Measurements from ENCODE around the gene EIF4EBP2. TPM values are rescaled to one million over a fixed set of nuclear protein-coding genes. Genes with fewer than 3 reads are reported as not detected.

EIF4EBP2 gene
- polyA plus RNA-seq, 1 of the 3 experiments (the other 2 are of a cell fraction) = 9.9 TPM

GRCh38 chr10:70440296-70441160 is 36.6 kb downstream of the EIF4EBP2 start:
- H3K27ac ChIP-seq (ENCODE audit: low read depth in 2 of 2, low read length in 1 of 2) = no peak overlapping the region
- H3K9me2 ChIP-seq = no peaks in the 10 kb centered on the region
- no peak overlapping the region for H3K9ac ChIP-seq
- H3K9me3 ChIP-seq = no peaks in the 10 kb centered on the region
- H3K27me3 ChIP-seq (ENCODE audit: insufficient read depth) = peaks cover 33% of the 10 kb centered on the region
- TF ChIP-seq JUND (IDR thresholded peaks at IDR 0.05) = no peak
- no peak for TF ChIP-seq SMC3 (IDR thresholded peaks at IDR 0.05; ENCODE audit: low read depth, low read length)
- TF ChIP-seq, protein P1, sequence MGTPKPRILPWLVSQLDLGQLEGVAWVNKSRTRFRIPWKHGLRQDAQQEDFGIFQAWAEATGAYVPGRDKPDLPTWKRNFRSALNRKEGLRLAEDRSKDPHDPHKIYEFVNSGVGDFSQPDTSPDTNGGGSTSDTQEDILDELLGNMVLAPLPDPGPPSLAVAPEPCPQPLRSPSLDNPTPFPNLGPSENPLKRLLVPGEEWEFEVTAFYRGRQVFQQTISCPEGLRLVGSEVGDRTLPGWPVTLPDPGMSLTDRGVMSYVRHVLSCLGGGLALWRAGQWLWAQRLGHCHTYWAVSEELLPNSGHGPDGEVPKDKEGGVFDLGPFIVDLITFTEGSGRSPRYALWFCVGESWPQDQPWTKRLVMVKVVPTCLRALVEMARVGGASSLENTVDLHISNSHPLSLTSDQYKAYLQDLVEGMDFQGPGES (IDR thresholded peaks at IDR 0.05; ENCODE audit: low read depth, low read length) = no peak
- TF ChIP-seq MAX (IDR thresholded peaks at IDR 0.05; ENCODE audit: low read depth) = no peak
- no peak for TF ChIP-seq CTCF (IDR thresholded peaks at IDR 0.05)
- no peak for TF ChIP-seq NRF1 (IDR thresholded peaks at IDR 0.05; ENCODE audit: low read depth, low read length)
- TF ChIP-seq CHD2 (IDR thresholded peaks at IDR 0.05; ENCODE audit: low read length, partially characterized antibody) = no peak
- no peak for TF ChIP-seq TCF12 (IDR thresholded peaks at IDR 0.05)
- TF ChIP-seq, protein P2, sequence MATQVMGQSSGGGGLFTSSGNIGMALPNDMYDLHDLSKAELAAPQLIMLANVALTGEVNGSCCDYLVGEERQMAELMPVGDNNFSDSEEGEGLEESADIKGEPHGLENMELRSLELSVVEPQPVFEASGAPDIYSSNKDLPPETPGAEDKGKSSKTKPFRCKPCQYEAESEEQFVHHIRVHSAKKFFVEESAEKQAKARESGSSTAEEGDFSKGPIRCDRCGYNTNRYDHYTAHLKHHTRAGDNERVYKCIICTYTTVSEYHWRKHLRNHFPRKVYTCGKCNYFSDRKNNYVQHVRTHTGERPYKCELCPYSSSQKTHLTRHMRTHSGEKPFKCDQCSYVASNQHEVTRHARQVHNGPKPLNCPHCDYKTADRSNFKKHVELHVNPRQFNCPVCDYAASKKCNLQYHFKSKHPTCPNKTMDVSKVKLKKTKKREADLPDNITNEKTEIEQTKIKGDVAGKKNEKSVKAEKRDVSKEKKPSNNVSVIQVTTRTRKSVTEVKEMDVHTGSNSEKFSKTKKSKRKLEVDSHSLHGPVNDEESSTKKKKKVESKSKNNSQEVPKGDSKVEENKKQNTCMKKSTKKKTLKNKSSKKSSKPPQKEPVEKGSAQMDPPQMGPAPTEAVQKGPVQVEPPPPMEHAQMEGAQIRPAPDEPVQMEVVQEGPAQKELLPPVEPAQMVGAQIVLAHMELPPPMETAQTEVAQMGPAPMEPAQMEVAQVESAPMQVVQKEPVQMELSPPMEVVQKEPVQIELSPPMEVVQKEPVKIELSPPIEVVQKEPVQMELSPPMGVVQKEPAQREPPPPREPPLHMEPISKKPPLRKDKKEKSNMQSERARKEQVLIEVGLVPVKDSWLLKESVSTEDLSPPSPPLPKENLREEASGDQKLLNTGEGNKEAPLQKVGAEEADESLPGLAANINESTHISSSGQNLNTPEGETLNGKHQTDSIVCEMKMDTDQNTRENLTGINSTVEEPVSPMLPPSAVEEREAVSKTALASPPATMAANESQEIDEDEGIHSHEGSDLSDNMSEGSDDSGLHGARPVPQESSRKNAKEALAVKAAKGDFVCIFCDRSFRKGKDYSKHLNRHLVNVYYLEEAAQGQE (IDR thresholded peaks at IDR 0.05; ENCODE audit: low read depth, low read length) = no peak
- TF ChIP-seq MEF2A (IDR thresholded peaks at IDR 0.05; ENCODE audit: borderline replicate concordance, low read depth) = no peak
- no peak for TF ChIP-seq RXRA (IDR thresholded peaks at IDR 0.05; ENCODE audit: borderline replicate concordance, low read depth)
- no peak for TF ChIP-seq RAD21 (IDR thresholded peaks at IDR 0.05; ENCODE audit: low read length)
- TF ChIP-seq YY1 (IDR thresholded peaks at IDR 0.05; ENCODE audit: low read depth) = no peak
- TF ChIP-seq USF2 (IDR thresholded peaks at IDR 0.05; ENCODE audit: borderline replicate concordance, low read depth, low read length) = no peak
- TF ChIP-seq SIN3A (IDR thresholded peaks at IDR 0.05; ENCODE audit: borderline replicate concordance, low read depth, low read length) = no peak
- H3K36me3 ChIP-seq (replicated peaks in 1 of 2; ENCODE audit: control insufficient read depth in 1 of 2, insufficient read depth in 2 of 2, low read length in 1 of 2) = no peaks in the 10 kb centered on the region
- H3K79me2 ChIP-seq (ENCODE audit: insufficient read depth) = no peaks in the 10 kb centered on the region
- no peak overlapping the region for H2AFZ ChIP-seq (ENCODE audit: low read depth)
- H3F3A ChIP-seq (replicated peaks; ENCODE audit: insufficient read depth) = no peaks in the 10 kb centered on the region
- peak overlapping the region in 1 of 2 experiments; percentile 19; a peak in 1 of 4 replicates for H3K4me3 ChIP-seq (ENCODE audit: low read depth in 2 of 2, low read length in 1 of 2)
- POLR2A ChIA-PET = no interaction called here
- peak overlapping the region; percentile 41; the same call in 1 of the 2 replicates for H3K4me2 ChIP-seq
- peak; percentile 70 for DNase-seq
- no peaks in the 10 kb centered on the region for H4K20me1 ChIP-seq (ENCODE audit: insufficient read depth)
- 22% methylated on average over 55 of the region's 69 CpGs for WGBS (ENCODE audit: low lambda C conversion rate)
- H3K4me1 ChIP-seq (ENCODE audit: control insufficient read depth in 1 of 2, insufficient read depth in 2 of 2, low read depth in 1 of 2, low read length in 1 of 2) = peaks cover 0 to 3% of the 10 kb centered on the region in 2 experiments; a peak in 1 of 4 replicates
- CTCF ChIA-PET = interaction anchor here (0.9 kb wide), 1 partner anchor 10 kb away, joined by 3 read pairs; no protein-coding TSS in a partner anchor
